ENCODE measurements around the gene MMP23B.

GRCh38 chr1:1625824-1626206 is 6.2 kb upstream of the MMP23B start:
- TF ChIP-seq CTCF (conservative IDR thresholded peaks at IDR 0.05; ENCODE audit: low read length) (no peak), EZH2phosphoT487 (IDR thresholded peaks at IDR 0.05; ENCODE audit: borderline replicate concordance) (no peak)

All from Loucy (cell line).